GM12873 (cell line): ENCODE measurements around the gene SCAPER.

Experiments
- CTCF ChIP-seq: IDR thresholded peaks from 2 replicates; pipeline ENCODE4 v1.5.1; 2012; ENCODE audit warnings: low read depth, mild to moderate bottlenecking, moderate library complexity, low read length, control low read depth; ENCODE audit not compliant: insufficient read depth; ENCODE audit errors: missing control alignments

The SCAPER gene

GRCh38 chr15:76577879-76578512 is 327.1 kb downstream of the SCAPER start:
- no peak for TF ChIP-seq CTCF

GRCh38 chr15:76576523-76577279 is 328.4 kb downstream of the SCAPER start:
- TF ChIP-seq CTCF, result no peak

GRCh38 chr15:76575679-76576078 is 329.5 kb downstream of the SCAPER start:
- TF ChIP-seq CTCF, result no peak

GRCh38 chr15:76575274-76575673 is 329.9 kb downstream of the SCAPER start:
- no peak for TF ChIP-seq CTCF

GRCh38 chr15:76572983-76573314 is 332.2 kb downstream of the SCAPER start:
- TF ChIP-seq CTCF, result no peak

- no peak for TF ChIP-seq CTCF
These were observed 338.9 kb downstream of the SCAPER start for GRCh38 chr15:76566276-76566675.

GRCh38 chr15:76565366-76565765 is 339.8 kb downstream of the SCAPER start:
- TF ChIP-seq CTCF, result no peak
